DOHH2 (cell line): ENCODE data around the gene BTBD16.

ENCODE experiments used
- CTCF ChIP-seq: fragments of 200-600 bp; sonication (generic); IDR thresholded peaks from one replicate; pipeline ENCODE4 v1.5.1; 2014; ENCODE audit warnings: antibody characterized with exemption, mild to moderate bottlenecking, low read depth, low read length; ENCODE audit not compliant: poor library complexity, severe bottlenecking
- EZH2phosphoT487 ChIP-seq: fragments of 200-600 bp; sonication (generic); IDR thresholded peaks from 2 replicates; pipeline ENCODE4 v1.6.1; 2017; ENCODE audit warnings: borderline replicate concordance, mild to moderate bottlenecking, antibody characterized with exemption, low read length, moderate library complexity, mixed read lengths

- TF ChIP-seq CTCF, result no peak
- no peak for TF ChIP-seq EZH2phosphoT487
These were observed 31.2 kb downstream of the BTBD16 start for GRCh38 chr10:122302315-122302714.
